NCI-H1694 treated with DMSO at 0.1 percent for 48 hours (cell line): ENCODE measurements around the gene ISOC2.

Experiments
- DNase-seq: peaks from one replicate; lab custom pipeline; 2025; lab: John Stamatoyannopoulos, UW

The ISOC2 gene

GRCh38 chr19:55489711-55490477, 28.5 kb upstream of the ISOC2 start:
- no peak for DNase-seq

GRCh38 chr19:55488986-55489710, 27.7 kb upstream of the ISOC2 start:
- no peak for DNase-seq

GRCh38 chr19:55487924-55488687, 26.7 kb upstream of the ISOC2 start, which contains the start of gene SSC5D:
SSC5D (plus strand) TSS chr19:55488436; CDS start chr19:55488590, 154 bp downstream.
- DNase-seq = no peak

- no peak for DNase-seq
Measured at GRCh38 chr19:55486971-55487923, 25.8 kb upstream of the ISOC2 start.

- DNase-seq = no peak
Measured at GRCh38 chr19:55486043-55486970, 24.9 kb upstream of the ISOC2 start.

GRCh38 chr19:55485439-55486011, 24.1 kb upstream of the ISOC2 start:
- DNase-seq = no peak

GRCh38 chr19:55484593-55485438, 23.4 kb upstream of the ISOC2 start, which contains the start of gene NAT14:
NAT14 (plus strand) TSS chr19:55485188; CDS start chr19:55485709, 521 bp downstream.
- DNase-seq = peak; percentile 43

GRCh38 chr19:55483706-55484592, 22.5 kb upstream of the ISOC2 start:
- no peak for DNase-seq

GRCh38 chr19:55482967-55483705, 21.7 kb upstream of the ISOC2 start:
- no peak for DNase-seq

GRCh38 chr19:55482156-55482961, 20.9 kb upstream of the ISOC2 start:
- DNase-seq = no peak

GRCh38 chr19:55481794-55482155, 20.3 kb upstream of the ISOC2 start:
- no peak for DNase-seq

- DNase-seq = no peak
Measured at GRCh38 chr19:55481148-55481793, 19.8 kb upstream of the ISOC2 start.

- no peak for DNase-seq
Measured at GRCh38 chr19:55479451-55480230, 18.2 kb upstream of the ISOC2 start.

- no peak for DNase-seq
Measured at GRCh38 chr19:55479045-55479444, 17.6 kb upstream of the ISOC2 start.

- DNase-seq = no peak
Measured at GRCh38 chr19:55478364-55478763, 16.9 kb upstream of the ISOC2 start.
